Measurements from ENCODE around the gene RBP2.

RBP2 gene

GRCh38 chr3:139476348-139476747 lies at the start of gene RBP2:
Gene RBP2 (minus strand): TSS chr3:139476516. CDS start chr3:139476459, 57 bp downstream.
- no peak for DNase-seq

DNA sequence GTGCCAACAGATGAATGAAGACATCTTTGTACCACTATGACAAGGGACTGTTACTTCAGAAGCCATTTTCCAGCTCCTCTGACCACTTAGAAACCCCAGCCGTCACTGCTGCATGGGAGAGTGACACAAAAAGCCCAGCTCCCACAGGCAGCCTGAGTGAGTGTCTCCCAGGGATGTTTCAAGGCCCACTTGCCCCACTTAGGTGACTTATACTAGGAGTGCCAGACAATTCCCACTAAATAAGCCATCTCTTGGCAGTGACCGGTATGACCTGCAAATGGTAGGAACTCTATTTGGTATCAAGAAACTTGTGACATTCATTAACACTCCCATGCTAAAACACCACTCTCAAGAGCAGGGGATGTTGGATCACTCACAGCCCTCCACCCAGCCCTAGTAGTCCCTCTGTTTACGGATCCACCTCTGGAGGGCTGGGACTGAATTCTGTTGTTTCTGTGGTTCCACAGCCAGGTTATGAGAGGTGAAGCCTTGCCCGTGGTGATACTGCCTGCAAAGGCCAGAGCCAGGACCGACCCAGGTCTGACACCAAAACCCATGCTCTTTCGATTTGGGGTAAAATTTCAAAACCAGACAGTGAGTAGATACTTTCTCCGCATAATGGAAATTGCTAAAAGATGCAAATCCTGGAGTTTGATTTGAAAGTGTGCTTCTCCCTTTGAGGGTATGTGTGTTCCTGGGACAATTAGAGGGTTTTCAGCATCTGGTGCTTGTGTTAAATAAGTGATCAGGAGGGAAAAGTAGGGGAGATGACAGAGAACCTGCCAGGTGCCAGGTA lies 48.7 kb upstream of the RBP2 start:
- no peak for DNase-seq

GRCh38 chr3:139523718-139524117 lies 47.4 kb upstream of the RBP2 start:
- DNase-seq, result no peak

- no peak for DNase-seq
Observed at GRCh38 chr3:139523166-139523565, 46.9 kb upstream of the RBP2 start.

DNA sequence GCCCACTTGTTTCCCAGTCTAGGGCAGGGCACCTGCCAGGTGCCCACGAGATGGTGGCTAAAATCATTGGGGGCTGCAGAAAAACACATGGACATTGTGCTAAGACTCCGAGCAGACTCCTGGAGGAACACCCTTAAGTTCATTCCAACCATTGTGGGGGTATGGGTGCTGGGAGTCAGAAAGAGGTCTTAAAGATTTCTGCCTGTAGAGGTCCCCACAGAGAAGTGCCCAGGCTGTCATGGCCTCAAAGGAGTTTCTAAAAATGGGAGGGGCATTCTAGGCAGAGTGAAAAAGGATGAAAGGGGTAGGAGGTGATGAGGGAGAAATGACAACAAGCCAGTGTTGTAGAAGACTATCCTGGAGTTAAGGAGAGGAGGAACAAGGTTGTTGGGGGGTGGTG lies 46.1 kb upstream of the RBP2 start:
- no peak for DNase-seq

DNA sequence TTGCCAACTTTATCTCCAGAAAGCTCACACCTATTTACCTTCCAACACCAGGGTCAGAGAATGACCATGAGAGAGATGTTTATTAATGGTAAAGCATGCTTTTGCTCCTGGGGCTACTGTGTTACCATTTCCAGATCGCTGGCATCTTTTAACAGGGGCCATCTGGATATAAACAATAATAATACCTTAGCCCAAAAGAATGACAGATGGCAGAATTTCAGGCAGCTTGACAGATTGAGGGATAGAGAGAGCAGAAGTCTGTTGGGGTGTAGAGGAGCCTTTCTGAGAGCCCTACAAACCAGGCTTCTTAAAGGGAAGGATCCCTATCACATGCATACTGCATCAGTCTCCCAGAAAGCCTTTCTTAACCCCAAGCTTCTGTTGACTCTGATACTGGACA lies 45.5 kb upstream of the RBP2 start:
- DNase-seq, result no peak

DNA sequence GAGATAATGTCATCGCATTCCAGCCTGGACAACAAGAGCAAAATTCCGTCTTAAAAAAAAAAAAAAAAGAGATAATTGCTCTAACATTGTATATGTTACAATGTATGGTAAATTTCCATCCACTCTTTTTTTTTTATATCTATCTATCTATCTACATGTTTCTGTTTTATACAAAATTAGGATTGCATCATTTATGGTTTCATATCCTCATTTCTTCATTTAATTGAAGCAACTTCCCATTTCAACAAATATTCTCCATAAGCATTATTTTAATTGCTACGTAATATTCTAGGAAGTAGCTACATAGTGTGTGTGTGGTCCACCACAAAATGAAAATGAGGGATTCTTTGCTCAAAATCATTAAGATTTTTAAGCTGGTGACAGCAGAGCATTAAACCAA lies 44.8 kb upstream of the RBP2 start:
- DNase-seq, result no peak

DNA sequence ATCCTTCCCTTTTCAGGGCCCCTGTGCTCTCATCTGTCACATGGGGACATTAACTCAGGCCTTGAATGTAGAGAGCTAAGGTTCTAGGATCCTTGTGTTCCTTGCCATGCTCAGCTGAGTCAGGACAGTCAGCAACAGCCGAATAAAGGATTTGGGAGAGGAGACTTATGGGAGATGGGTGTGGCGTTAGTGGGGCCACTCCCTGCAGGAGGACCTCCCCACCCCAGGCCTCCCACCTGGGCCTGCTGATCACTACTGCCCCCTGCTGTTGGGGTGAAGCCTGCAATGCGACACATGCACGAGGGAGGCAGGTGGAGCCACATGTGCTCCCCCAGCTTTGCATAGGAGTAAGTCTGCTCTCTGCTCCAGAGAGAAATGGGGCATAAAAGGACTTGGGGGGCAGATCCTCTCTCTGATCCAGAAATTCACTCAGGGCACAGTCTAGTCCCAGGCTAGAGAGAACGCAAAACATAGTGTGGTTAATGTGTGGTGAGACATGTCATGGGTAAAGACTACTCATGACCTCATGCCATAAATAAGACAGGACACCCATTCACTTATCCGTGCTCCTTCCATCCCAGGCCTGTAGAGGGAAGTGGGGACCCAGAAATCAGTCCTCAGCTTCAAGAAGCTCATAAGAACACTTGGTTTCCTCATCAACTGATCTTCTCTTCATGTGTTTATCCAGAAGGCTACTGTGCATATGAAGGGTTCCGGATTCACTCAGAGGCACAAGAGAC lies 43.9 kb upstream of the RBP2 start:
- DNase-seq, result no peak

DNA sequence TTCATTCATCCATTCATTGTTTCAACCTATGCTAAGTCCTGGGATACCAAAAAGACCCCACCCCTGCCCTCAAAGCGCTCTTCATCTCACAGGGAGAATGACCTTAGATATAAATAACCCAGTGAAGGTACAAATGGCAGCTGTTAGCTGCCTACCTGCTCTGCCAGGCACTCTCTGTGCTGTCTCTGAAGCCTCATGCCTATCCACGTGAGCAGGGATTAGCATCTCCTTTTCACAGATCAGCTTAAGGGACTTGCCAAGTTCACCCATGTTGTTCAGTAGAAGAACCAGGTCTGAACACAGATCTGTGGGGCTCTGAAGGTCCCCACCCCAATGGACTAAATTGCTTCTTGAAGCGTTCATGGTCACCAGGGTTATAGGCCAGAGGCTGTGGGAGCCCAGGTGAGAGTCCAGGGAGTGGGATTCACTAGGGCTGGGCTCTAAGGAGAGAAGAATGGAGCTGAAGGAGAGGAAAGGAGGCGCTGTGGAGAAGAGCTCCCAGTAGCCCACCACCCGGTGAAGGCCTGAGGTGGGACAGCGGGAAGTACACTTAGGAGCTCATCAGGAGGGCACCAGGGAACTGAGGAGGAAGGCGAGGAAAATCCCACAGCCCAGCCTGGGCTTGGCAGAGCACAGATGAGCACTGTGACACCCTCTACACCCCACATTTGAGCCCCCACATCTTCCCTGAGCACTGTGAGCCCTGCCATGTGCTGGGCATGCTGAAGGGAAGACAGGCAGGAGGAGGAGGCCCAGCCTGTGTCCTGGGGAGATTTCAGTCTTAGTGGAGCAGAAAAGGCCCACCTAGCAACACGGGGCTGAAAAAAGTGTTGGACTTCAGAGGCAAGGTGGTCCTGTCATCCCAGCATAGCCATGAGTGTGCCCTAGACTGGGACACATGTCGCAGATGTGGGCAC lies 42.9 kb upstream of the RBP2 start:
- DNase-seq, result no peak

GRCh38 chr3:139518306-139518705 lies 42.0 kb upstream of the RBP2 start:
- no peak for DNase-seq

DNA sequence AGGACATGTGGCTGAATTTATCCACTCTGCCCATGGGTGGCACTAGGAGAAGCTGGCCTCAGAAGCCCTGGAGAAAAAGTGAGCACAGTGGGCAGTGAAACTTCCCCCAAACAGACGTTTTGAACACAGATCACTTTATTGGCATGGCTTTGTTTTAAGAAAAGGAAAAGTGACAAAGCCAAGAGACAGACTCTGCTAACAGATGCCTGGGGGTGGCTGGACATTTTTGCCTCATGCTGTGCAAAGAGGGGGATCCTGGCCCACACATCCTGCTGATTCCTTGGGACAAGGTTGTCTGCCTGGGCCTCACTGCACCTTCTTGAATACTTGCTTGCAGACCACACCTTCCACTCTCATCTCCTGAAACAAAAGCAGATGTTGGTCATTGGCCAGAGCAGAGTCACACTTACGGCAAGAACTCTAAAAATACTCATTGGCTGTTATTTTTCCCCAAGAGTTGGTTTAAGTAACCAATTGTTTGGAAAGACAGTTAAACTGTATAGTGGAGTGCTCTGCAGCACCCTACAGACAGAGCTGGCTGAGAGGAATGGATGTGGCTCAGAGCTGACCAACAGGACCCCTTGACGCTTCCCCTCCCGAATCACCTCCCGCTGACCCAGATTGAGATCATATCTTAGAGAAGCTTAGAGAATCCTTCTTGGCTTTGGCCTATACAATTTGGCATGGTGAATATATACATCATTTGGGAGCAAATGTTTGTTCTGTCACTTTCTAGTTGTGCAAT lies 41.2 kb upstream of the RBP2 start:
- DNase-seq, result no peak

GRCh38 chr3:139514741-139515140 lies 38.4 kb upstream of the RBP2 start:
- no peak for DNase-seq

DNA sequence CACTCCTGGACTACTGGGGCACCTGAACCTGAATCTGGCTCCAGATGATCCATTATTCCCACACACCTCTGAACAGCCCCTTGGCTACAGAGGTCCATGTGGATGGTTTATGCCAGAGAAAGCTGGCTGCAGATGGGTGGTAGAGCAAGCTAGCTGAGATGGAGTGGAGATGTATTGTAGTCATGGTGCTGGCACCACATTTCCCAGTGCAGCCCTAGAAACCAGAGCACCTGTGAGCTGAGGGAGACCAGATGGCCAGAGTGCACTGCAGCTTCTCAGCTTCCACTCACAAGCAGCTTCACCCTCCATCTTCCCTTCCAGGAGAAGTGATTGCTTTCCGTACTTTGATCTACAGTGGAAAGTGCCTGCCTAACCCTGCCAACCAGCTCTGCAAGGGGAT lies 33.3 kb upstream of the RBP2 start:
- no peak for DNase-seq

- peak; percentile 37 for DNase-seq
Observed at GRCh38 chr3:139506766-139507165, 30.4 kb upstream of the RBP2 start.

DNA sequence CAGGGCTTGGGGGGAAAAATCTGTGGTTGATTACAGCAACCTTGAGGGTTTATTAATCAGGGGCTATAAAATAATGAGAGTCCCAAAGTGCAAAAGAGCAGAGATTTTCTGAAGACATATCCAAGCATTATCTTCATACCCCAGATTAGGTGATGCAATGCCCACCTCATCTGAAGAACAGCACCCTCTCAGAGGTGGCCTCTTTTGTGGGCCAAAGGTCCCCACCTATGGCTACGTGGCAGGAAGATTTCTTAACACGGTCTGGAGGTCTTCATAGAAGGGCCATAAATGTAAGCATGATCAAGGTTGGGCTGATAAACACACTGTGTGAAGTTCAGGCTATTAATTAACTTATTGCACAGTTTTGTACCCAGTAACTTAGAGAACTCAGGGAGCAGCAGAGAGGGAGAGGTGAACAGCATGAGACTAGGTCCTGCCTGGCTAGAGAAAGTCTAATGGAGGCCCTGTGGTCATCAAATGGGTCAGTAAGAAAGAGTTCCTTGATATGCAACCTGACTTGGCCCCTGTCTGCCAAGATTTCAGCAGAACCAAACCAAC lies 29.6 kb upstream of the RBP2 start:
- DNase-seq, result no peak

DNA sequence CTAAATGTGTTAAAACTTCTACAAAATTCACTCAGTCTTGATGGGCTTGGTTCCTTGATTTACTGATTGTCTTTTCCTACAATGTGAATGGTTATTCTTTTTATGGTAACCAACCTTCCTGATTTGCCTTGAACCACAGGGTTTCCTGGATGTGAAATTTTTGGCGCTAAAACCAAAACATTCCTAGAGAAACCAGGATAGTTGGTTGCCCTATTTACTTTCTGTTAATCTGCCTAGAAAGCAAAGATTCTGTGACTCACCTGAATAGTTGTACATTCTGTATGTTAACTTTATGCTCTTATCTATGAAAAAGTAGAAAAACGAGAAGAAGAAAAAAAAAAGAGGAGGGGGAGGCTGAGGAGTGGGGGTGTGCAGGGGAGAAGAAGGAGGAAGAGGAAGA lies 23.2 kb upstream of the RBP2 start:
- no peak for DNase-seq

DNA sequence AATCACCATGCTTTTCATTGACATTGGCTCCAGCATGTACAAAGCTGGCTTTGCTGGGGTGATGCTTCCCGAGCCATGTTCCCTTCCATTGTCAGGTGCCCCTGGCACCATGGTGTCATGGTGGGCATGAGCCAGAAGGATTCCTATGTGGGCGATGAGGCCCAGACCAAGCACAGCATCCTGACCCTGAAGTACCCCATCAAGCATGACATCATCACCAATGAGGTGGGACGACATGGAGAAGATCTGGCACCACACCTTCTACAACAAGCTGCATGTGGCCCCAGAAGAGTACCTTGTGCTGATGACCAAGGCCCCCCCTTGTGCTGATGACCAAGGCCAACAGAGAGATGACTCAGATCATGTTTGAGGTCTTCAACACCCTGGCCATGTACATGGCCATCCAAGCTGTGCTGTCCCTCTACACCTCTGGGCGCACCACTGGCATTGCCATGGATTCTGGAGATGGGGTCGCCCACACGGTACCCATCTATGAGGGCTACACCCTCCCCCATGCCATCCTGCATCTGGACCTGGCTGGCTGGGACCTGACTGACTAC lies 17.6 kb upstream of the RBP2 start:
- no peak for DNase-seq

DNA sequence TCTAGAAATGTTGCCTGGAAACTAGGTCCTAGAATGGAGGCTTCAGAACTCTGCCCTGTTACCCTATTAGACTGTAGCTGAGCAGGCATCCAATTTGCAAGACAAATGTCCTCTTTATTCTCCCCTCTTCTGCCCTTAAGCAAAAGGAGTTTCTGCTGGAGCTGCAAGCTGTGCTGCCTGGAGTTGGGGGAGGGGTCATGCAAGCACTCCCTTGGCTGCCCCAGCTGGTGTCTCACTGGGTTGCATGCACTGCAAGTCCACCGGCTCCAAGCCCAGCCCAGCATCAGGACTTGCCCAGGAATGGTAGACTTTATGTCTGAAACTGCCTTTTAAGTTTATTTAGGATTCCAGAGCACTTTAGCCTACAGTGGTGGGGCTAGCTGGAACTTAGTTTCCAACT lies 15.7 kb upstream of the RBP2 start:
- DNase-seq, result peak; percentile 63

DNA sequence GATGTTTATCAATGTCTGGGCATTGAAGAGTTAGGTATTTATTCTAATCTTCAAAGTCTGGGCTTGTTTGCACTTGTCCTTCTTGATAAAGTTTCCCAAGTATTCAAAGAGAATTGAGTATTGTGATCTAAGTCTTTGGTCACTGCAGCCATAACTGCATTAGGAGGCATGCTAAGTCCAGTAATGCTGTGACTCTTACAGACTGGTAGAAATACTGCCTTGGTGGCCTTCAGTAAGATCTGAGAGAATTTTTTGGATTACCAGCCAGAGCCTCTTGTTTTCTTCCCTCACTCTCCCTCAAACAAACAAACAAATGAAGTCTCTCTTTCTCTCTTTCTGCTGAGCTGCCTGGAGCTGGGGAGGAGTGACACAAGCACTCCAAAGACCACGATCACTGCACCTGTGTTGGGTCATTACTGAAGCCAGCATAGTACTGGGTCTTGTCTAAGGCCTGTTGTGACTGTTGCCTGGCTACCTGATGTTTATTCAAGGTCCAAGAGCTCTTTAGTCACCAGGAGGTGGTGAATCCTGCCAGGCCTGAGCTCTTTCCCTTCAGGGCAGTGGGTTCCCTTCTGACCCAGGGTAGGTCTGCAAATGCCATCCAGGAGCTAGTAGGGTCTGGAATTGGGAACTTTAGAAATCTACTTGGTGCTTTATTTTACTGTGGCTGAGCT lies 14.8 kb upstream of the RBP2 start:
- DNase-seq, result peak; percentile 77

GRCh38 chr3:139482206-139482605 lies 5.9 kb upstream of the RBP2 start:
- no peak for DNase-seq

DNA sequence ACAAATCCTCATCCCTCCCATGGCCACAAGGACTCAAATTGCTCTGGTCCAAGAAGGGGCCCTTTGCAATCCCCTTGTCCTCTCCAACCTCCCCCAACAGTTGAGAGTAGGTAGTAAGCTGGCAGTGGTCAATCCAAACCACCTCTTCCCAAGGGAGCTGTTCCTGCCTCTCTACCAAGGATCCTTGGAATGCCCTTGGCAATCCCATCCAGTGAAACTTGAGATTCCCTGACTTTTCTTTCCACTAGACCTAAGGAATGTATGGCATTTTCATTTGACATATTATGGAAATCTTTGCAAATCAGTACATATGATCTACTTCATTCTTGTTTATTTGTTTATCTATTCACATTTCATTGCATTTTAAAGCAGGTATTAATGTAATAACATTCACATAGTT lies 4.8 kb upstream of the RBP2 start:
- no peak for DNase-seq
